Activated CD4-positive, alpha-beta memory T cell treated with anti-CD3 and anti-CD28 coated beads for 36 hours (primary cell): Measurements from ENCODE around the gene ST6GALNAC4. TPM values are rescaled to one million over a fixed set of nuclear protein-coding genes. Genes with fewer than 3 reads are reported as not detected.

Experiments used
- CTCF ChIA-PET: fragments of 350-600 bp; sonication (Branson Sonifier 250); formaldehyde crosslinking; loops from one replicate; lab custom pipeline; 2021; ENCODE audit warnings: antibody characterized with exemption, inconsistent platforms; lab: Charles Lee
- POLR2A ChIA-PET: fragments of 350-600 bp; sonication (Branson Sonifier 250); formaldehyde crosslinking; loops from one replicate; lab custom pipeline; 2021; ENCODE audit warnings: antibody characterized with exemption; lab: Charles Lee
- DNase-seq: peaks from one replicate; pipeline ENCODE4 v3.0.0-alpha.2; 2020
- H3K27ac Mint-ChIP-seq: one replicate; pipeline ENCODE4 v1.8.0; 2021; ENCODE audit warnings: mixed read lengths
- H3K27me3 Mint-ChIP-seq: one replicate; pipeline ENCODE4 v1.8.0; 2021; ENCODE audit warnings: mixed read lengths
- H3K36me3 Mint-ChIP-seq: one replicate; pipeline ENCODE4 v1.8.0; 2021; ENCODE audit warnings: mixed read lengths
- H3K4me1 Mint-ChIP-seq: one replicate; pipeline ENCODE4 v1.8.0; 2021; ENCODE audit warnings: low read depth, mixed read lengths
- H3K4me3 Mint-ChIP-seq: one replicate; pipeline ENCODE4 v1.8.0; 2021; ENCODE audit warnings: mild to moderate bottlenecking, mixed read lengths
- H3K9me3 Mint-ChIP-seq: one replicate; pipeline ENCODE4 v1.8.0; 2021; ENCODE audit warnings: mixed read lengths
- intact Hi-C: fragments of 100-400 bp; cut with micrococcal nuclease; formaldehyde crosslinking; loops from one replicate; pipeline ENCODE4 v1.15.1; 2023
- total RNA-seq, 2 experiments: library from RNA; stranded (reverse); gene quantifications; one replicate each; pipeline ENCODE4 v1.2.3, GENCODE V29; 2021

ST6GALNAC4 gene
- total RNA-seq, 2 experiments from 2014 or later = 21.2 to 23.5 TPM

GRCh38 chr9:127898433-127899127 lies 18.3 kb downstream of the ST6GALNAC4 start:
- CTCF ChIA-PET = interaction anchor here (0.8 to 2.3 kb wide), 5 partner anchors 9 to 164 kb away, joined by 3 to 7 read pairs (median 3); partner anchors contain the start of gene TOR2A
- Mint-ChIP-seq H3K9me3 (peaks cover 5% of the 10 kb centered on the region), H3K4me1 (peaks cover 29% of the 10 kb centered on the region), H3K36me3 (peaks cover 34% of the 10 kb centered on the region), H3K27ac (peak overlapping the region; percentile 81), H3K27me3 (no peaks in the 10 kb centered on the region), H3K4me3 (peak overlapping the region; percentile 85)
- POLR2A ChIA-PET = no interaction called here
- peak; percentile 32 for DNase-seq
- intact Hi-C loops = loop anchor here (2.0 kb wide), 1 partner anchor 18 kb away; the partner anchor contains the start of gene ST6GALNAC4

- Mint-ChIP-seq H3K4me3 (peak overlapping the region; percentile 32), H3K4me1 (peaks cover 30% of the 10 kb centered on the region), H3K27me3 (no peaks in the 10 kb centered on the region), H3K36me3 (peaks cover 47% of the 10 kb centered on the region), H3K9me3 (peaks cover 9% of the 10 kb centered on the region), H3K27ac (no peak overlapping the region)
- intact Hi-C loops = no loop called here
- ChIA-PET CTCF (interaction anchor here (0.6 to 2.3 kb wide), 3 partner anchors 24 to 162 kb away, joined by 5 to 11 read pairs (median 7); partner anchors contain the start of gene TOR2A), POLR2A (no interaction called here)
- peak; percentile 51 for DNase-seq
Observed at GRCh38 chr9:127897193-127897692, 19.6 kb downstream of the ST6GALNAC4 start.

- H3K4me1 Mint-ChIP-seq = peaks cover 28% of the 10 kb centered on the region
- DNase-seq = no peak
- ChIA-PET POLR2A (interaction anchor here (1.0 kb wide), 1 partner anchor 118 kb away, joined by 3 read pairs; the partner anchor contains the start of gene SH2D3C), CTCF (interaction anchor here (2.1 kb wide), 1 partner anchor 24 kb away, joined by 5 read pairs; no protein-coding TSS in a partner anchor)
- H3K27me3 Mint-ChIP-seq = no peaks in the 10 kb centered on the region
- H3K27ac Mint-ChIP-seq = no peak overlapping the region
- H3K36me3 Mint-ChIP-seq = peaks cover 47% of the 10 kb centered on the region
- peaks cover 9% of the 10 kb centered on the region for H3K9me3 Mint-ChIP-seq
- intact Hi-C loops = no loop called here
- no peak overlapping the region for H3K4me3 Mint-ChIP-seq
Observed at GRCh38 chr9:127896395-127897192, 20.2 kb downstream of the ST6GALNAC4 start.

- H3K27me3 Mint-ChIP-seq = no peaks in the 10 kb centered on the region
- CTCF ChIA-PET = interaction anchor here (1.3 kb wide), 1 partner anchor 48 kb away, joined by 3 read pairs; no protein-coding TSS in a partner anchor
- intact Hi-C loops = no loop called here
- DNase-seq = no peak
- H3K4me1 Mint-ChIP-seq = peaks cover 23% of the 10 kb centered on the region
- H3K36me3 Mint-ChIP-seq = peaks cover 52% of the 10 kb centered on the region
- H3K9me3 Mint-ChIP-seq = peaks cover 9% of the 10 kb centered on the region
- H3K27ac Mint-ChIP-seq = no peak overlapping the region
- POLR2A ChIA-PET = interaction anchor here (1.0 kb wide), 1 partner anchor 117 kb away, joined by 3 read pairs; the partner anchor contains the start of gene SH2D3C
- H3K4me3 Mint-ChIP-seq = no peak overlapping the region
Observed at GRCh38 chr9:127895811-127896210, 21.0 kb downstream of the ST6GALNAC4 start.

GRCh38 chr9:127893392-127893791 lies 23.4 kb downstream of the ST6GALNAC4 start:
- Mint-ChIP-seq H3K4me3 (no peak overlapping the region), H3K27me3 (no peaks in the 10 kb centered on the region), H3K9me3 (peaks cover 9% of the 10 kb centered on the region), H3K27ac (no peak overlapping the region), H3K36me3 (peaks cover 61% of the 10 kb centered on the region), H3K4me1 (peaks cover 16% of the 10 kb centered on the region)
- ChIA-PET POLR2A (no interaction called here), CTCF (interaction anchor here (1.0 to 2.1 kb wide), 2 partner anchors 24 to 158 kb away, joined by 3 to 7 read pairs; partner anchors contain the start of gene TOR2A)
- intact Hi-C loops = no loop called here
- DNase-seq = no peak

- ChIA-PET POLR2A (no interaction called here), CTCF (no interaction called here)
- H3K27ac Mint-ChIP-seq = no peak overlapping the region
- DNase-seq = no peak
- intact Hi-C loops = no loop called here
- H3K4me3 Mint-ChIP-seq = no peak overlapping the region
- H3K27me3 Mint-ChIP-seq = no peaks in the 10 kb centered on the region
- peaks cover 13% of the 10 kb centered on the region for H3K4me1 Mint-ChIP-seq
- peaks cover 64% of the 10 kb centered on the region for H3K36me3 Mint-ChIP-seq
- peaks cover 9% of the 10 kb centered on the region for H3K9me3 Mint-ChIP-seq
Observed at GRCh38 chr9:127892831-127893230, 24.0 kb downstream of the ST6GALNAC4 start.

- peaks cover 9% of the 10 kb centered on the region for H3K9me3 Mint-ChIP-seq
- CTCF ChIA-PET = interaction anchor here (0.7 to 1.3 kb wide), 4 partner anchors 9 to 155 kb away, joined by 3 to 5 read pairs (median 3); partner anchors contain the start of gene TOR2A
- DNase-seq = no peak
- peaks cover 9% of the 10 kb centered on the region for H3K4me1 Mint-ChIP-seq
- no peak overlapping the region for H3K4me3 Mint-ChIP-seq
- POLR2A ChIA-PET = no interaction called here
- H3K27me3 Mint-ChIP-seq = no peaks in the 10 kb centered on the region
- intact Hi-C loops = no loop called here
- H3K27ac Mint-ChIP-seq = no peak overlapping the region
- peaks cover 57% of the 10 kb centered on the region for H3K36me3 Mint-ChIP-seq
Observed at GRCh38 chr9:127890053-127890452, 26.8 kb downstream of the ST6GALNAC4 start.

GRCh38 chr9:127887792-127888191 lies 29.0 kb downstream of the ST6GALNAC4 start:
- no peak overlapping the region for H3K27ac Mint-ChIP-seq
- CTCF ChIA-PET = interaction anchor here (1.0 kb wide), 1 partner anchor 18 kb away, joined by 4 read pairs; no protein-coding TSS in a partner anchor
- POLR2A ChIA-PET = interaction anchor here (0.6 kb wide), 1 partner anchor 232 kb away, joined by 3 read pairs; no protein-coding TSS in a partner anchor

GRCh38 chr9:127886401-127886972 lies 30.4 kb downstream of the ST6GALNAC4 start:
- Mint-ChIP-seq H3K4me3 (no peak overlapping the region), H3K4me1 (peaks cover 6% of the 10 kb centered on the region), H3K9me3 (no peaks in the 10 kb centered on the region), H3K36me3 (peaks cover 33% of the 10 kb centered on the region), H3K27ac (no peak overlapping the region), H3K27me3 (no peaks in the 10 kb centered on the region)
- no peak for DNase-seq
- POLR2A ChIA-PET = no interaction called here
- intact Hi-C loops = no loop called here
- CTCF ChIA-PET = interaction anchor here (1.0 kb wide), 1 partner anchor 17 kb away, joined by 4 read pairs; no protein-coding TSS in a partner anchor

More at GRCh38 chr9:127887792-127888191, 29.0 kb downstream of the ST6GALNAC4 start:
- no peaks in the 10 kb centered on the region for H3K9me3 Mint-ChIP-seq
- intact Hi-C loops = no loop called here
- peaks cover 38% of the 10 kb centered on the region for H3K36me3 Mint-ChIP-seq
- H3K4me1 Mint-ChIP-seq = peaks cover 11% of the 10 kb centered on the region
- no peak for DNase-seq
- no peaks in the 10 kb centered on the region for H3K27me3 Mint-ChIP-seq
- no peak overlapping the region for H3K4me3 Mint-ChIP-seq

- Mint-ChIP-seq H3K27me3 (no peaks in the 10 kb centered on the region), H3K27ac (no peak overlapping the region), H3K4me1 (peaks cover 6% of the 10 kb centered on the region), H3K9me3 (no peaks in the 10 kb centered on the region), H3K36me3 (peaks cover 27% of the 10 kb centered on the region), H3K4me3 (no peak overlapping the region)
- intact Hi-C loops = no loop called here
- ChIA-PET POLR2A (no interaction called here), CTCF (interaction anchor here (1.1 to 1.7 kb wide), 3 partner anchors 16 to 151 kb away, joined by 5 to 9 read pairs (median 7); partner anchors contain the start of gene TOR2A)
- DNase-seq = no peak
Observed at GRCh38 chr9:127885508-127886281, 31.1 kb downstream of the ST6GALNAC4 start.
